Loucy (cell line): ENCODE data around the gene SCYL1.

Experiments
- H2AFZ ChIP-seq: fragments of 200-600 bp; sonication (generic); 2 replicates; pipeline ENCODE4 v1.6.0; 2016; ENCODE audit warnings: antibody characterized with exemption, mild to moderate bottlenecking, low read length, moderate library complexity
- H3F3A ChIP-seq: fragments of 200-600 bp; 2 replicates; pipeline ENCODE4 v1.6.0; 2016; ENCODE audit warnings: antibody characterized with exemption, low read depth, mild to moderate bottlenecking
- H3K27me3 ChIP-seq: fragments of 200-600 bp; sonication (generic); 2 replicates; pipeline ENCODE4 v1.6.1; 2014; ENCODE audit warnings: low read length, mild to moderate bottlenecking; ENCODE audit not compliant: insufficient read depth, poor library complexity, severe bottlenecking
- H3K36me3 ChIP-seq: fragments of 200-600 bp; sonication (generic); 2 replicates; pipeline ENCODE4 v1.6.1; 2016; ENCODE audit warnings: low read length; ENCODE audit not compliant: insufficient read depth
- H3K4me1 ChIP-seq: fragments of 200-600 bp; sonication (generic); 2 replicates; pipeline ENCODE4 v1.5.1; 2014; ENCODE audit warnings: low read length, mild to moderate bottlenecking; ENCODE audit not compliant: insufficient read depth, poor library complexity, severe bottlenecking
- H3K4me2 ChIP-seq: fragments of 200-600 bp; sonication (generic); 2 replicates; pipeline ENCODE4 v1.6.0; 2014; ENCODE audit warnings: antibody characterized with exemption, low read length, low read depth, mild to moderate bottlenecking; ENCODE audit not compliant: poor library complexity, severe bottlenecking
- H3K4me3 ChIP-seq: fragments of 200-600 bp; sonication (generic); 2 replicates; pipeline ENCODE4 v1.5.1; 2014; ENCODE audit warnings: low read length, mild to moderate bottlenecking, mixed read lengths; ENCODE audit not compliant: poor library complexity, severe bottlenecking
- H3K79me2 ChIP-seq: fragments of 200-600 bp; sonication (generic); 2 replicates; pipeline ENCODE4 v1.6.1; 2014; ENCODE audit warnings: low read length; ENCODE audit not compliant: insufficient read depth
- H3K9ac ChIP-seq: fragments of 200-600 bp; sonication (generic); 2 replicates; pipeline ENCODE4 v1.6.0; 2014; ENCODE audit warnings: mild to moderate bottlenecking, low read depth, low read length, moderate library complexity; ENCODE audit not compliant: poor library complexity, severe bottlenecking
- H3K9me2 ChIP-seq: fragments of 200-600 bp; sonication (generic); replicated peaks from 2 replicates; pipeline ENCODE4 v1.6.1; 2016; ENCODE audit warnings: low read depth, low read length, mixed read lengths
- H3K9me3 ChIP-seq: fragments of 200-600 bp; sonication (generic); 2 replicates; pipeline ENCODE4 v1.6.1; 2014; ENCODE audit warnings: mild to moderate bottlenecking, antibody characterized with exemption, low read length, low read depth; ENCODE audit not compliant: insufficient read depth
- H4K20me1 ChIP-seq: fragments of 200-600 bp; sonication (generic); 2 replicates; pipeline ENCODE4 v1.6.0; 2014; ENCODE audit warnings: antibody characterized with exemption, low read length, mild to moderate bottlenecking; ENCODE audit not compliant: insufficient read depth, poor library complexity, severe bottlenecking
- EZH2phosphoT487 ChIP-seq: fragments of 200-600 bp; IDR thresholded peaks from 2 replicates; pipeline ENCODE4 v1.6.1; 2018; ENCODE audit warnings: antibody characterized with exemption, mild to moderate bottlenecking, moderate library complexity, borderline replicate concordance
- TF ChIP-seq, protein P1 (sequence below): fragments of 200-600 bp; sonication (generic); conservative IDR thresholded peaks from 2 replicates; pipeline ENCODE4 v1.5.1; 2014; ENCODE audit warnings: mild to moderate bottlenecking, antibody characterized with exemption, low read length

SCYL1 gene

DNA sequence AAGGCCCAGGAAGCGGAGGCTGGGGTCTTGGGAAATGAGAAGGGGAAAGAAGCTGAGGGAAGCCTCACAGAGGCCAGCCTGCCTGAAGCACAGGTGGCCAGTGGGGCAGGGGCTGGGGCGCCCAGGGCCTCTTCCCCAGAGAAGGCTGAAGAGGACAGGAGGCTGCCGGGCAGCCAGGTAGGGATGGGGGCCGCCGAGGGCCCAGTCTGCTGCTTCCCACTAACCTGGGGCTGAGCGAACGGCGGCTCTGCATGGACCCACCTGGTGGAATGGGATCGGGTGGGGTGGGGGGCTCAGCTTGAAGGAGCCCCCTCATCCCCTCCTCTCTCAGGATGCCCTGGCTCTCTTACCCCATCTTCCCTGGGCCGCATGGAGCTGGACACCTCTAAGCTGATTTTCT, 58.7 kb downstream of the SCYL1 start:
- TF ChIP-seq, protein P1, sequence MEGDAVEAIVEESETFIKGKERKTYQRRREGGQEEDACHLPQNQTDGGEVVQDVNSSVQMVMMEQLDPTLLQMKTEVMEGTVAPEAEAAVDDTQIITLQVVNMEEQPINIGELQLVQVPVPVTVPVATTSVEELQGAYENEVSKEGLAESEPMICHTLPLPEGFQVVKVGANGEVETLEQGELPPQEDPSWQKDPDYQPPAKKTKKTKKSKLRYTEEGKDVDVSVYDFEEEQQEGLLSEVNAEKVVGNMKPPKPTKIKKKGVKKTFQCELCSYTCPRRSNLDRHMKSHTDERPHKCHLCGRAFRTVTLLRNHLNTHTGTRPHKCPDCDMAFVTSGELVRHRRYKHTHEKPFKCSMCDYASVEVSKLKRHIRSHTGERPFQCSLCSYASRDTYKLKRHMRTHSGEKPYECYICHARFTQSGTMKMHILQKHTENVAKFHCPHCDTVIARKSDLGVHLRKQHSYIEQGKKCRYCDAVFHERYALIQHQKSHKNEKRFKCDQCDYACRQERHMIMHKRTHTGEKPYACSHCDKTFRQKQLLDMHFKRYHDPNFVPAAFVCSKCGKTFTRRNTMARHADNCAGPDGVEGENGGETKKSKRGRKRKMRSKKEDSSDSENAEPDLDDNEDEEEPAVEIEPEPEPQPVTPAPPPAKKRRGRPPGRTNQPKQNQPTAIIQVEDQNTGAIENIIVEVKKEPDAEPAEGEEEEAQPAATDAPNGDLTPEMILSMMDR, result no peak
- no peak for TF ChIP-seq EZH2phosphoT487
- H3K9me3 ChIP-seq, result no peaks in the 10 kb centered on the region
- no peak overlapping the region for H3K4me2 ChIP-seq
- no peak overlapping the region for H3K4me3 ChIP-seq
- H3K79me2 ChIP-seq, result no peaks in the 10 kb centered on the region
- H3K9ac ChIP-seq, result no peak overlapping the region
- H3K4me1 ChIP-seq, result peaks cover 7% of the 10 kb centered on the region
- H3K36me3 ChIP-seq, result no peaks in the 10 kb centered on the region
- H2AFZ ChIP-seq, result no peak overlapping the region
- H4K20me1 ChIP-seq, result no peaks in the 10 kb centered on the region
- H3K27me3 ChIP-seq, result no peaks in the 10 kb centered on the region
- H3K9me2 ChIP-seq, result no peaks in the 10 kb centered on the region
- no peaks in the 10 kb centered on the region for H3F3A ChIP-seq

DNA sequence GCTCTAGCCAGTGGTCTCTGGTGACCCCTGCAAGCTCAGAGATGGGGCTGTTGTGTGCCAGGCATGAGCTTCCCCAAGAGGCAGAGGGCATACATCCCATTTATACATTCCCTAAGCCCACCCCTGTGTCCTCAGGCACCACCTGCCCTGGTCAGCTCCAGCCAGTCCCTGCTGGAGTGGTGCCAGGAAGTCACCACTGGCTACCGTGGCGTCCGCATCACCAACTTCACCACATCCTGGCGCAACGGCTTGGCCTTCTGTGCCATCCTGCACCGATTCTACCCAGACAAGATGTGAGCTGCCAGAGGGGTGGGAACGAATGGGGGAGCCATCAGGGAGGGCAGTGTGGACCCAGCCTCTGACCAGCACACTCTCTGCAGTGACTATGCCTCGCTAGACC, 59.2 kb downstream of the SCYL1 start:
- no peak overlapping the region for H3K4me2 ChIP-seq
- H3F3A ChIP-seq, result no peaks in the 10 kb centered on the region
- TF ChIP-seq, protein P1, result no peak
- no peak for TF ChIP-seq EZH2phosphoT487
- H3K9me2 ChIP-seq, result no peaks in the 10 kb centered on the region
- H2AFZ ChIP-seq, result no peak overlapping the region
- H3K9me3 ChIP-seq, result no peaks in the 10 kb centered on the region
- no peaks in the 10 kb centered on the region for H3K36me3 ChIP-seq
- no peak overlapping the region for H3K4me3 ChIP-seq
- no peaks in the 10 kb centered on the region for H3K27me3 ChIP-seq
- H3K4me1 ChIP-seq, result peaks cover 13% of the 10 kb centered on the region
- H4K20me1 ChIP-seq, result peaks cover 2% of the 10 kb centered on the region
- H3K79me2 ChIP-seq, result no peaks in the 10 kb centered on the region
- H3K9ac ChIP-seq, result no peak overlapping the region

DNA sequence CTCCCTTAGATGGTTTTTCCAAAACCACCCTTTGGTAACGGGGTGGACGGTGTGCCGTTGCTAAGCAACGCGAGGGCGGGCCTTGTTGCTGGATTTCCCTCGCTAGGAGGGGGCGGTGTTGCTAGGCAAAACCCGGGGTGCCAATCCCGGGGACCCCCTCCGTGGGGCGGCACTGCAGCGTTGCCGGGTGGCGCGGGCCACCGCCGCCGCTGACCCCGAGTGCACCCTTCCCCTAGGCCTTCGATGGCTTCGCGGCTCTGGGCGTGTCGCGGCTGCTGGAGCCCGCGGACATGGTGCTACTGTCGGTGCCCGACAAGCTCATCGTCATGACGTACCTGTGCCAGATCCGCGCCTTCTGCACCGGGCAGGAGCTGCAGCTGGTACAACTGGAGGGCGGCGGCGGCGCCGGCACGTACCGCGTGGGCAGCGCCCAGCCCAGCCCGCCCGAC, 59.9 kb downstream of the SCYL1 start:
- Histone ChIP-seq H3K27me3 (no peaks in the 10 kb centered on the region), H3K4me3 (no peak overlapping the region), H3F3A (no peaks in the 10 kb centered on the region), H3K4me2 (no peak overlapping the region), H3K9me3 (no peaks in the 10 kb centered on the region), H4K20me1 (peaks cover 2% of the 10 kb centered on the region), H3K9ac (no peak overlapping the region), H3K4me1 (peaks cover 19% of the 10 kb centered on the region), H2AFZ (no peak overlapping the region), H3K79me2 (no peaks in the 10 kb centered on the region), H3K36me3 (no peaks in the 10 kb centered on the region), H3K9me2 (no peaks in the 10 kb centered on the region)
- TF ChIP-seq EZH2phosphoT487, result no peak
- TF ChIP-seq, protein P1, result no peak
